ENCODE measurements around the gene SKOR2.

Gene SKOR2, protein sequence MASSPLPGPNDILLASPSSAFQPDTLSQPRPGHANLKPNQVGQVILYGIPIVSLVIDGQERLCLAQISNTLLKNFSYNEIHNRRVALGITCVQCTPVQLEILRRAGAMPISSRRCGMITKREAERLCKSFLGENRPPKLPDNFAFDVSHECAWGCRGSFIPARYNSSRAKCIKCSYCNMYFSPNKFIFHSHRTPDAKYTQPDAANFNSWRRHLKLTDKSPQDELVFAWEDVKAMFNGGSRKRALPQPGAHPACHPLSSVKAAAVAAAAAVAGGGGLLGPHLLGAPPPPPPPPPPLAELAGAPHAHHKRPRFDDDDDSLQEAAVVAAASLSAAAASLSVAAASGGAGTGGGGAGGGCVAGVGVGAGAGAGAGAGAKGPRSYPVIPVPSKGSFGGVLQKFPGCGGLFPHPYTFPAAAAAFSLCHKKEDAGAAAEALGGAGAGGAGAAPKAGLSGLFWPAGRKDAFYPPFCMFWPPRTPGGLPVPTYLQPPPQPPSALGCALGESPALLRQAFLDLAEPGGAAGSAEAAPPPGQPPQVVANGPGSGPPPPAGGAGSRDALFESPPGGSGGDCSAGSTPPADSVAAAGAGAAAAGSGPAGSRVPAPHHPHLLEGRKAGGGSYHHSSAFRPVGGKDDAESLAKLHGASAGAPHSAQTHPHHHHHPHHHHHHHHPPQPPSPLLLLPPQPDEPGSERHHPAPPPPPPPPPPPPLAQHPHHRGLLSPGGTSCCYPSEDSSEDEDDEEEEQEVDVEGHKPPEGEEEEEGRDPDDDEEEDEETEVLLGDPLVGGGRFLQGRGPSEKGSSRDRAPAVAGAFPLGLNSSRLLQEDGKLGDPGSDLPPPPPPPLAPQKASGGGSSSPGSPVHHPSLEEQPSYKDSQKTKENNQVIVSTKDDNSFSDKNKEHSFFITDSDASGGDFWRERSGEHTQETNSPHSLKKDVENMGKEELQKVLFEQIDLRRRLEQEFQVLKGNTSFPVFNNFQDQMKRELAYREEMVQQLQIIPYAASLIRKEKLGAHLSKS

DNA sequence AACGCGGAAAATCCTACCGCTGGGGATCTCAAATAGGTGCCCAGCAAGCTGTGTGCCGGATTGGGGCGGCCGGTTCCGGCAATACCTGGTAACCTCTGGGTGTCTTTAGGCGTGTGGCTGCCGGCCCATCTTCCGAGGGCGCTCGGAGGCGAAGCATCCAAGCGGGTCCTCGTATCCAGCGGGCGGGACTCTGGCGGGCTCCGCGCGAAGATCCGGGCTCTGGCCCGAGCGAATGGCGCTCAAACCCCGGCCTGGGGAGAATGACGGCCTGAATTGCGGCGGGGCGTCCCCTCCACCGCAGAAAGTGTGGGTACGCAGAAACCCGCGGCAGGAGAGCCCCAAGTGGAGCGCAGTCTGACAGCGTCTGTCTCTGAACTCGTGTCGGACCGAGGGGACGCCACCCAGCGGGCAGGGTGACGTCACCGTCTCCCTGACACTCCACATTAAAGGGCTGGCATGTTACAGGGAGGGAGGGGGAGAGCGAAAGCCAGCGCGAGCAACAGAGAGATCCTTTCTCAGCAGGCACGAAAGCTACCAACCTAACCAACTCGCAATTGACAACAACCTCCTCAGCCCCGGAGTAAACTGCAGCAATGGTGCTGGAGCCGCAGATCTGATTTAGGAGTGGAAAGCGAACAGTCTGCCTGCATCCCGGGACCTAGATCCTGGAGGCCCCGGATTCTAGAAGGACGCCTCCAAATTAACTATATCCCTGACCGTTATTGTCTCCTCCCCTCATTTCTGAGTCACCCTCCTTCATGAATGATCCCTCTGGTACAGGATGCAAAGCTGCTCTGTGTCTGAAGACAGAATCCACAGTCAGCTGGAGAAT lies at the start of gene SKOR2:
TSS of gene SKOR2 (minus strand) at position 372 of the 832 bp plus-strand sequence. CDS start 2,477 bp downstream, outside the sequence.
- no peak for DNase-seq

DNA sequence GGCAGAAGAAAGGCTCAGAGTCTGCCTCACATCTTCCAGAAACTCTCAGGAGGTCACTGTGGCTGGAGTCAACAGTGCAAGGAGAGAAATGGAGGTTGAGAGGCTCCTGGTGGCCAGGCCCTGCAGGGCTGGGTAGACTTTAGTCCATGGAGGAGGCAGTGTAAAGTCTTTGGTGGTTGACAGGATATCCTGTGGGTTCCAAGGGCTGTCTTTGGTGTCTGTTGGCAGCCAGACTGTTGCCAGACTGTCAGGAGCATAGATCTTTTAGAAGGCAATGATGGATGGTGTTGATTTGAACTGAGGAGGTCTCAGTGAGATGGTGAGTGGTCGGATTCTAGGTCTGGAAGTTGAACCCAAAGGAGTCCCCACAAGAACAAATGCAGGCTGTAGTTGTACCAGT lies 45.0 kb upstream of the SKOR2 start:
- no peak for DNase-seq

DNA sequence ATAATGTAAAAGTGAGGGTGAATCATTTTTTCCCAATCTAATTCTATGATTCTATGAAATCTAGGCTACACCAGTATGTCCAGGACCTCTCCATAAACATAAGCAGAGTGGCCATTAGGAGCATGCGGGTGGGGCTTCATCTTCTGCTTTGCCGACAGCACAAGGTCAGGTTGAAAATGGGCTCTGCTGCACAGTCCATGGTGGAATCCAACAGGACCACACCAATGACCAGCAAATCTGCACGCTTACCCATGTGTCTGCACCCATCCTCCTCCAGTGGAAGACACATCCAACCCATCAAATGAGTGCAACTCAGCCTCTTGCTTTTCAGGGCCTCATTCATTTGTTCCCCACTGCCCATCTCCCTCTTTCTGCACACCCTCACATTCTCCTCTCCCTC lies 43.3 kb upstream of the SKOR2 start:
- no peak for DNase-seq

- no peak for DNase-seq
Measured at GRCh38 chr18:47288741-47289140, 37.3 kb upstream of the SKOR2 start.

DNA sequence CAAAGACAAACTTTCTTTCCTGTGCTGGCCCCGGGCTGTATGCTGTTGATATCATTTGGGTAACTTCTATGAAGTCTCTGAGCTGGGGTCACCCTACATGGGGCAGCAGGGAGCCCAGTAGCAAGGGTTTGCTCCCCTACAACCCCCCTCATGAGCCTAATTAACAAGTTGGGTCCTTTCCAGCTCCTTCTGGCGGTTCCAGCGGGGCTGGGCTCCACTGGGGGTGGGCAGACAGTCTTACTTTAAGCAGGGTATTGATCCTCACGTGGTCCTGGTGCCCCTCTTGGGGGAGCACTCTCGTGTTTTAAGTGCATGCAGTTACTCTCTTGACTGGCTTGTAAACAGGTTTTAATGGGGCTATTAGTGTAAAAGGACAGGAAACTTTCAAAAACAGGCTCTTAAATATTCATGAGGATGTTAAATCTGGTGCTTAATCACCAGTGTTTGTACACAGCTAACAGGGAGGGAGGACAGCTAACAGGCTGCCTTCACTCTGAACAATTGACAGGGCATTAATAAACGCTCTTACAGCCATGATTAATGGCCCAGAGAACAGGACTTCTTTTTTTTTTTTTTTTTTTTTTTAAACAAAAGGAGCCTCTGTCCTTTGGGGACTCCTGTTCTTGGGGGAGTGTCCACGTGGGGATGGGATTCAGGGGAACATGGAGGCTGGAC lies 36.6 kb upstream of the SKOR2 start:
- DNase-seq = no peak

DNA sequence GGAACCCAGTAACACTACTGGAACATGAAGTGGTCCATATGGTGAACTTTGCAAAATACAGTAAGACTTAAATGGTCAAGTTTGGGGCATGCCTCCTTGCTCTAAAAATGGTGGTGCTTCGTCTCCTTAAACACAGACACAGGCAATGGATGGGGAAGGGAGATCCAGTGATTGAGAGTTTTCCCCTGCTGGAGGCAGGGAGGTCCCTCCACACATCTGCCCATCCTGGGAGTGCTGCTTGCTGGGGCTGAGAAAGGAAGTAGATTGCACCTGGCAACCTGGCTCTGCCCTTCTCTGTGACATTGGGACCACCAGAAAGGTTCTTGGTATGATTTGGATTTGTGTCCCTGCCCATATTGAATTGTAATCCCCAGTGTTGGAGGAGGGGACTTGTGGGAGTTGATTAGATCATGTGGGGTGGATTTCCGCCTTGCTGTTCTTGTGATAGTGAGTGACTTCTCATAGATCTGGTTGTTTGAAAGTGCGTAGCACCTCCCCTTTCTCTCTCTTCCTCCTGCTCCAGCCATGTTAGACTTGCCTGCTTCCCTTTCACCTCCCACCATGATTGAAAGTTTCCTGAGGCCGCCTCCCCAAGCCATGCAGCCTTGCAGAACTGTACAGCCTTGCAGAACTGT lies 35.4 kb upstream of the SKOR2 start:
- no peak for DNase-seq

- DNase-seq = no peak
Measured at GRCh38 chr18:47285456-47285855, 34.0 kb upstream of the SKOR2 start.

DNA sequence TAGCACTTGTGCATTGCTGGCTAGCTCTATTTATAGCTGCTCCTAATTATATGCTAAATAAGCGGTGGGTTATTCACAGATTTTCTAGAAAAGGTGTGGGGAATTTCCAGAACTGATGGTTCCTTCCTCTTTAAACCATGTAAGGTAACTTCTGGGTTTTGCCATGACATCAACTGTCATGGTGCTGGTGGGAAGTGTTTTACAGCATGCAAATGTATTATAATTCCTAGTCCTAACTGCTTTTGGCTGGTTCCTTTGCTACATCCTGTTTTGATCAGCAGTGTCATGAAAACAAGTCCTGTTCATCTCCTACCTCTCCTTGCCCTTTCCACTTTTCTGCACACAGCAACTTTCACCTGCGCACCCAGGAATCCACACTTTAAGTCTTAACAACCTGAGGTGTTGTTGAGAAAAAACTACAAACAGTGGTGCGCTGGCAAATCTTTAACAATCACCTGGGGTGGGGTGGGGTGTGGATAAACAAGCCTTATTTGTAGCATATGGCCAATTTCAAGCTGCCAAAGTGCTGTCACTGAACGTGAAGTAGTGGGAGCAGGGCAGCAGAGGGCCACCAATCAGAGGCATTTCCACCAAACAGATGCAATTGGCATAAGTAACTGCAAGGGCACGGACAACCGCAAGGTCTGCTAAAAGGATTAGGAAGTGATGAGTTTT lies 33.4 kb upstream of the SKOR2 start:
- DNase-seq = no peak

DNA sequence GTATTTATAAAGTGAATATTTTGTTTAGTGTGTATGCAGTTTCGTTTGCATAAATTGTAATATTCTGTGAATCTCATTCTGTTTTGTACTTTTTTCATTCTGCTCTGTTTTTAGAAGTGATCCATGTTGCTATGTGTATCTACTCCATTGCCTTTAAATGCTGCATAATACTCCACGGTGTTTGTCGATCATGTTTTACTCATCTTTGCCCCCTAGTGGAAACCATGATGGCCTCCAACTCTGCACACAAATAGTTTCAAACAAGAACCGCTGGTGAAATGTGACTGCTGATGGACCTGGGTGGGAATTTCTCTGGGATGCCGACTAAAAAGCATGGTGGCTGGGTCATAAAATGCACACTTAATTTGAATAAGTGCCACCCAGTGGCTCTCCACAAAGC lies 32.0 kb upstream of the SKOR2 start:
- DNase-seq = no peak

DNA sequence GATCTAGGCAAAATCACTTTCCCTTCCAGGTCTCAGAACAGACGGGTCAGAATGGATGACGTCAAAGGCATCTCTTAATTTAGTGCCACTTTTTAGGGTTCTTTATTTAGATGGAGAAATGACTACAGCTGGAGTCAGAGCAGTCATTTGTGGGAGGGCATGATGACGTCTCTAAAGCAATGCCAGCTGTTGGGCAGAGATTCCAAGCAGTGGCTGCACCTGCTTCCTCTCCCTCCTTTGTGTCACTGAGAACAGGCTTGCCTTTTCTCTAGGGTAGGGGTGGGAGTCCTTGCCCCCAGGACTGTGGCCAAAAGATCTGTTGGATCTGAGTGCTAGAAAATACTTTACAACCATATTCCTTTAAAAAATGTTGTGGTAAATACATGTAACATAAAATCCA lies 28.7 kb upstream of the SKOR2 start:
- no peak for DNase-seq

DNA sequence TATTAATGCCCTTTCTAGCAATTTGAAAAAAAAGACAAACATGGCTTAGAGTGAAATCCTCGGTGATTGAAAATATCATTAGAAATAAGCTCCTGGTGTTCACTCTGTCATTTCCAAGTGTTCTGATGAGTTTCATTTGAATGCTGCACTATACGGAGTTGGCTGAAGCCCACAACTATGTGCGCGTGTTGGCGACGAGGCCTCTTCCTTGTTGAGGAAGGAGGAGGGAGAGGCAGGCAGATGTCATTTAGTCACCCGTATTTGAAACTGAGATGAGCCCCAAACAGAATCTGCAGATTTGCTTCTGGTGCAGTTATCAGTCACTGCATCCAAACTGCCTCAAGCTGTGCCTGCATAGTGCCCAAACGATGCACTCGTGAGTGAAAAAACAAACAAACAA lies 23.5 kb upstream of the SKOR2 start:
- DNase-seq = no peak

DNA sequence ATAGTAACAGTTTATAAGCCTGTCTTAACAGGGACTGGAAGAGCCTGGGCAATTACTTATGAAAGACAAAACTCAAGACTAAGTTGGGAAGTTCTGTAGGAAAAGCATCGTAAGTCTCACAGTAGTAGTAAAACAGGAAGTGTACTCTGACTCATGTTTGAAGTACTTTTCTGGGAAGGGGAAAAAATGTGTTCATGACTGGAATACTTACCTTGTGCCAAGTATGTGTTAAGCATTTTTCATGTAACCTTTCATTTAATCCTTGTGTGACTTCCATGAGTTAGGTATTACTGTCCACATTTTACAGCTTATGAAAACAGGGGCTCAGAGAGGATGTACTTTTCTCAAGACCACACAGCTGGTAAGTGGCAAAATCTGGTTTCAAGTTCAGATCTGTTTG lies 13.7 kb upstream of the SKOR2 start:
- no peak for DNase-seq

DNA sequence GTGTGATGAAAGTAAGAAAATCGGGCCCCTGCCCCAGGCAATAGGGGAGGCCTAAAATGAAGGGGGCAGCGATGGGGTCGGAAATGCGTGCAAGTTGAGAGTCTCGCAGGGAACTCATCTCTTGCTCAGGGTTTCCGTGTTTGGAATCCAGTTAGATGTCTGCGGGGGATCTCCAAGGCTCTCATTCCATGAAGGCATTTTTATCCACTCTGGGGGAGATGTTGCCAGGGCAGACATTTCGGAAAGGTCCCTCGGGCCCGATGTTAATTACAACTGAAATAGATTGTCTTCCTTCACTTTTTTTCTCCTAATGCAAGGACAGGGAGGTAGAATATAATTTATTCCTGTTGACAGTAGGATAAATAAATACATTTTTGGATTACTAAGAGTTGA lies 12.8 kb upstream of the SKOR2 start:
- DNase-seq = no peak

DNA sequence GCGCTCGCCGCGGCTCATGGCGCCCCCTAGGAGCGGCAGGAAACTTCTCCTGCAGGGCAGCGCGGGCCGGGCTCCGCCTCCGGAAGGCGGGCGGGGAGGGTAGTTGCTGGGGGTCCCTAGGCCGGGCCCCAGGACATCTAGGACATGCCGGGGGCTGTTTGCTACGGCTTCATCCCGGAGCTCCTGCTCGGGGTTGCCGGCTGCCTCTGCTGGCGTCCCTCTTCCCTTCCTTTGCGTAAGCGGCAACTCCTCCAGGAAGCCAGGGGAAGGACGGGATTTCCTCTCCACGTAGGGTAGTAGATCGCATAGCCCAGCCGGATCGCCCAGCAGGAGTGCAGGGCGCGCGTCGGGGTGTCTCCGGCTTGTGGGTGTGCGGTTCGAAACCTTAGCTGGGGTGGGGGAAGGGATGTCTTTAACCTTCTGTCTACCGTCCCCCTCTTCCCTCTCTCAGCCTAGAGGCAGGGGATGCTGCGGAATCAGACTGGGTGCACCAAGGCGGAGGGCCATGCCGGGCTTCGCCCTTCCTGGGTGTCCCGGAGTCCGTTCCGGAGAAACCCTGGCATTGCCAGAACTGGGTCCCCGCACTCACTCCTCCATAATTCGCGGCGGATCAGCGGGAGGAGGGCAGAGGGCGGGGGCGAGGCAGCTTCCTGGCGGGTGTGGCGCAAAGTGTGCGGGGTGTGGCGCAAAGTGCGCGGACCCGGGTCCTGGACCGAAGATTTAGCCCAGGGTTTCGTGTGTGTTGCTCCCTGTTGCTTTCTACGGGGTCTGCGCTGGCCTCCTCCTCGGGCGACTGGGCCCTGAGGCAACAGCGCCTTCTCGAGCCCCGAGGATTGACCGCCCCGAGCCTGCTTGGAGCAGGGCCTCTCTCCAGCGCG lies 12.2 kb upstream of the SKOR2 start:
- no peak for DNase-seq

- no peak for DNase-seq
Measured at GRCh38 chr18:47263150-47263429, 11.6 kb upstream of the SKOR2 start.

- no peak for DNase-seq
Measured at GRCh38 chr18:47262301-47263149, 11.1 kb upstream of the SKOR2 start.

- no peak for DNase-seq
Measured at GRCh38 chr18:47261902-47262300, 10.4 kb upstream of the SKOR2 start.

DNA sequence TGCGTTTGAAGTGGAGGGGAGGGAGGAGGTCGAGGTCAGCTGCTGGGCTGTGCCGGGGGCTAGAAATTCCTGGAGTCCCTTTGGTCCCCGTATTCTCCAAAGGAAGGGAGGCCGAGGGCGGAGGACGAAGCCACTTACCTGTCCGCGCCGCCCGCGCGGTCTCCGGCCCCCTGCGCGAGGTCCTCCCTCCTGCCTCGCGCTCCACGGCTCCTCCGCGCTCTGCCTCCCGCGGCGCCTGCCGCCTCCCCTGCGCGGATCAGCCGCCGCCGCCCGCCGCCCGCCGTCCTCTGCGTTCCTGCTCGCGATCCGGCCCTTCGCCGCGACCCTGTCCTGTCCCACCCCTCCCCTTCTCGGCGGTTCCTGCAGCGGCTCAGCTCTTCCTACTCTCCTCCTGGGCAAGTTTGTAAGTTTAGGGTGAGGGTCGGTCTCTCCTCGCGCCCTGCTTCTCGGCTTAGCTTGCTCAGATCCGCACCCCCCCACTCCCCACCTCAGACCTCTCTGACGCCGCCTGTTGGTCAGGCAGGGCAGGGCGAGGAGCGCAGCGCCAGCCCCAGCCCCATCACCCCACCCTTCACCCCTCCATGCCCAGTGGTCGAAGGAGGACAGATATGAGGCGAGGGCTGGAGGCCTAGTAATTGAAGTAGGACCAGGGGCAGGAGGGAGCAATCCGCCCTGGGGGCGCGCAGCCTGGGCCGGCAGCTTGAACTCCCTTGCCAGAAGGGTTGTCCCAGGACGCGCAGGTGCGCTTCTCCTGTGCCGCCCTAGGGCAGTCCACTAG lies 9.7 kb upstream of the SKOR2 start:
- no peak for DNase-seq
